Endothelial cell of umbilical vein (primary cell): ENCODE results near the gene DMD. TPM values are rescaled to one million over a fixed set of nuclear protein-coding genes. Genes with fewer than 3 reads are reported as not detected.

Experiments used
- BruUV-seq: library from RNA; stranded (reverse); fragments of 400-500 nt; replicated peaks from 2 replicates; lab custom pipeline; 2021; lab: Mats Ljungman, UMichigan
- CTCF ChIA-PET: fragments of 300-600, 350-600 bp; sonication (Branson Sonifier 250); formaldehyde crosslinking; loops from one replicate; lab custom pipeline; 2021; ENCODE audit warnings: antibody characterized with exemption, inconsistent platforms; lab: Charles Lee
- POLR2A ChIA-PET: fragments of 300-600, 350-600 bp; sonication (Branson Sonifier 250); formaldehyde crosslinking; loops from one replicate; lab custom pipeline; 2021; ENCODE audit warnings: antibody characterized with exemption, inconsistent platforms; lab: Charles Lee
- DNase-seq: peaks from one replicate; pipeline ENCODE4 v3.0.0-alpha.2; 2011; ENCODE audit warnings: low read depth, low spot score
- FAIRE-seq: peaks from 2 replicates; lab custom pipeline; 2011; peaks lifted over from hg19 to GRCh38; lab: Jason Lieb, UNC
- H2AFZ ChIP-seq: 2 replicates; pipeline ENCODE4 v1.6.0; 2012; ENCODE audit warnings: low read depth, low read length, control low read depth, inconsistent platforms
- H3K27ac ChIP-seq: 2 replicates; pipeline ENCODE4 v1.5.1; 2011; ENCODE audit warnings: low read depth, mild to moderate bottlenecking, control low read depth, low read length, moderate library complexity; ENCODE audit not compliant: insufficient read depth
- H3K27me3 ChIP-seq, 2 experiments: 2 replicates each; pipeline versions ENCODE4 v1.6.0 to v1.6.1; 2011; ENCODE audit warnings: low read length in 2 of 2, mixed read lengths in 1 of 2; ENCODE audit not compliant: control insufficient read depth in 2 of 2, insufficient read depth in 2 of 2
- H3K36me3 ChIP-seq, 2 experiments: 2 replicates in 1 of 2; 3 replicates in 1 of 2; pipeline ENCODE4 v1.5.1; 2011; ENCODE audit warnings: low read length in 2 of 2, mild to moderate bottlenecking in 1 of 2, moderate library complexity in 1 of 2; ENCODE audit not compliant: control insufficient read depth in 2 of 2, insufficient read depth in 2 of 2; ENCODE audit errors: extremely low read depth in 1 of 2
- H3K4me1 ChIP-seq: 3 replicates; pipeline ENCODE4 v1.5.1; 2011; ENCODE audit warnings: mild to moderate bottlenecking, low read length; ENCODE audit not compliant: control insufficient read depth, insufficient read depth; ENCODE audit errors: extremely low read depth
- H3K4me2 ChIP-seq: 2 replicates; pipeline ENCODE4 v1.6.1; 2011; ENCODE audit warnings: low read length, control low read depth, mixed read lengths; ENCODE audit not compliant: insufficient read depth
- H3K4me3 ChIP-seq, 3 experiments: fragments of 200-600 bp in 1 of 3; sonication (generic), shearing (Covaris generic) in 1 of 3; replicated peaks in 1 of 3; 2 replicates each; pipeline ENCODE4 v1.5.1; 2011 to 2016; ENCODE audit warnings: control low read depth in 3 of 3, low read length in 3 of 3, mild to moderate bottlenecking in 2 of 3, inconsistent platforms in 1 of 3, low read depth in 1 of 3, moderate library complexity in 1 of 3; ENCODE audit not compliant: insufficient read depth in 1 of 3
- H3K79me2 ChIP-seq: 2 replicates; pipeline ENCODE4 v1.6.0; 2012; ENCODE audit warnings: low read length, inconsistent platforms; ENCODE audit not compliant: control insufficient read depth, insufficient read depth
- H3K9ac ChIP-seq: replicated peaks from 2 replicates; pipeline ENCODE3; 2011; ENCODE audit warnings: low read length, control low read depth; ENCODE audit not compliant: insufficient read depth; ENCODE audit errors: extremely low read depth
- H3K9me1 ChIP-seq: replicated peaks from 3 replicates; pipeline ENCODE4 v1.6.0; 2011; ENCODE audit warnings: mild to moderate bottlenecking, low read length; ENCODE audit not compliant: control insufficient read depth, insufficient read depth; ENCODE audit errors: extremely low read depth
- H3K9me3 ChIP-seq: replicated peaks from 2 replicates; pipeline ENCODE4 v1.5.1; 2012; ENCODE audit warnings: low read length, inconsistent platforms; ENCODE audit not compliant: control insufficient read depth, insufficient read depth
- H4K20me1 ChIP-seq: replicated peaks from 2 replicates; pipeline ENCODE3; 2011; ENCODE audit warnings: mild to moderate bottlenecking, low read length; ENCODE audit not compliant: control insufficient read depth, insufficient read depth; ENCODE audit errors: extremely low read depth
- CTCF ChIP-seq, 2 donors: IDR thresholded peaks; 1 replicate in 1 of 2; 2 replicates in 1 of 2; pipeline ENCODE4 v1.5.1; 2011; ENCODE audit warnings: low read length in 2 of 2, mild to moderate bottlenecking in 2 of 2, moderate library complexity in 2 of 2, control low read depth in 1 of 2, inconsistent platforms in 1 of 2, low read depth in 1 of 2; ENCODE audit not compliant: insufficient read depth in 1 of 2; ENCODE audit errors: extremely low read depth in 1 of 2
- EZH2 ChIP-seq: IDR thresholded peaks from 2 replicates; pipeline ENCODE4 v1.6.1; 2012; ENCODE audit warnings: borderline replicate concordance, low read depth, mild to moderate bottlenecking, moderate library complexity, low read length, inconsistent platforms; ENCODE audit not compliant: severe bottlenecking
- FOS ChIP-seq: IDR thresholded peaks from 2 replicates; pipeline ENCODE4 v1.6.1; 2011; ENCODE audit warnings: mild to moderate bottlenecking, low read length, moderate library complexity, borderline replicate concordance; ENCODE audit not compliant: insufficient read depth
- GATA2 ChIP-seq: IDR thresholded peaks from 2 replicates; pipeline ENCODE4 v1.7.0; 2011; ENCODE audit warnings: low read depth, mild to moderate bottlenecking, moderate library complexity, mixed read lengths, low read length; ENCODE audit not compliant: insufficient read length, insufficient read depth
- JUN ChIP-seq: IDR thresholded peaks from 2 replicates; pipeline ENCODE4 v1.6.1; 2011; ENCODE audit warnings: borderline replicate concordance, low read depth; ENCODE audit not compliant: insufficient read length, insufficient read depth
- MAX ChIP-seq: IDR thresholded peaks from 2 replicates; pipeline ENCODE4 v1.6.1; 2011; ENCODE audit not compliant: insufficient read depth, insufficient read length
- MYC ChIP-seq: IDR thresholded peaks from one replicate; pipeline ENCODE4 v1.6.1; 2011; ENCODE audit warnings: mild to moderate bottlenecking, low read depth, low read length
- POLR2A ChIP-seq: IDR thresholded peaks from 2 replicates; pipeline ENCODE4 v1.6.1; 2012; ENCODE audit warnings: low read depth, mild to moderate bottlenecking, control low read depth, low read length
- POLR2AphosphoS5 ChIP-seq: IDR thresholded peaks from 2 replicates; pipeline ENCODE4 v1.6.1; 2012; ENCODE audit warnings: low read depth, mild to moderate bottlenecking, control low read depth, low read length, moderate library complexity; ENCODE audit not compliant: insufficient read depth
- dilution Hi-C: fragments of 300-500 bp; cut with MboI; formaldehyde crosslinking; loops from one replicate; pipeline ENCODE4 v1.15.0; 2019; ENCODE audit warnings: low sequenced_read_pairs; ENCODE audit not compliant: extremely low pct_ligation_motif_present
- intact Hi-C: fragments of 100-400 bp; cut with micrococcal nuclease; formaldehyde crosslinking; loops from one replicate; pipeline ENCODE4 v1.10.0; 2022
- polyA plus RNA-seq, 4 experiments: library from polyadenylated mRNA; depleted of rRNA in 3 of 4; stranded (reverse) in 3 of 4; unstranded in 1 of 4; fragments of >200 nt; gene quantifications; 2 replicates each; pipeline versions ENCODE4 v1.2.1 to v1.2.3, GENCODE V29; 2011 to 2012; ENCODE audit warnings: missing spikeins in 1 of 4
- total RNA-seq: library from RNA; stranded (reverse); gene quantifications from 2 replicates; pipeline ENCODE4 v1.2.3, GENCODE V29; 2021

DMD gene
- total and polyA plus RNA-seq, 2 donors (not counting 3 experiments of a cell fraction or from before 2014, with no cell fraction given): 7.3 to 9.0 TPM

- no peak overlapping the region for H3K4me2 ChIP-seq
- no peak overlapping the region for H2AFZ ChIP-seq
- intact Hi-C loops (no loop called here), dilution Hi-C loops (no loop called here)
- no peaks in the 10 kb centered on the region for H3K4me1 ChIP-seq
- no peak overlapping the region for H3K27ac ChIP-seq
- no peak overlapping the region for H3K9ac ChIP-seq
- DNase-seq: no peak
- H3K27me3 ChIP-seq: no peaks in the 10 kb centered on the region
- TF ChIP-seq FOS (no peak), MYC (no peak), POLR2AphosphoS5 (no peak), MAX (no peak), JUN (no peak), CTCF (IDR thresholded peaks at IDR 0.05; ENCODE audit: extremely low read depth in 1 of 2, insufficient read depth in 1 of 2, low read depth in 1 of 2, low read length in 2 of 2) (no peak)
- H3K36me3 ChIP-seq: no peaks in the 10 kb centered on the region
- no peaks in the 10 kb centered on the region for H4K20me1 ChIP-seq
- FAIRE-seq: no peak
- no peaks in the 10 kb centered on the region for H3K9me1 ChIP-seq
- no peaks in the 10 kb centered on the region for H3K9me3 ChIP-seq
- POLR2A ChIA-PET: no interaction called here
- CTCF ChIA-PET: no interaction called here
- BruUV-seq: no TSS peak
- H3K4me3 ChIP-seq: no peak overlapping the region
- H3K79me2 ChIP-seq: no peaks in the 10 kb centered on the region
Observed at GRCh38 chrX:32618154-32618553, 593.2 kb downstream of the DMD start.

- H2AFZ ChIP-seq: no peak overlapping the region
- H4K20me1 ChIP-seq: no peaks in the 10 kb centered on the region
- no peak overlapping the region for H3K9ac ChIP-seq
- dilution Hi-C loops: no loop called here
- H3K4me3 ChIP-seq: no peak overlapping the region
- BruUV-seq: no TSS peak
- no peak overlapping the region for H3K4me2 ChIP-seq
- H3K27me3 ChIP-seq: no peaks in the 10 kb centered on the region
- POLR2A ChIA-PET: no interaction called here
- H3K4me1 ChIP-seq: no peaks in the 10 kb centered on the region
- no peaks in the 10 kb centered on the region for H3K9me1 ChIP-seq
- H3K36me3 ChIP-seq: no peaks in the 10 kb centered on the region
- no peaks in the 10 kb centered on the region for H3K9me3 ChIP-seq
- no peak for FAIRE-seq
- no peak for TF ChIP-seq JUN
- TF ChIP-seq GATA2: no peak
- TF ChIP-seq MAX: no peak
- TF ChIP-seq POLR2A: no peak
- no peak for TF ChIP-seq MYC
- TF ChIP-seq POLR2AphosphoS5: no peak
- TF ChIP-seq CTCF (IDR thresholded peaks at IDR 0.05; ENCODE audit: extremely low read depth in 1 of 2, insufficient read depth in 1 of 2, low read depth in 1 of 2, low read length in 2 of 2): no peak
- no peak for TF ChIP-seq EZH2
- TF ChIP-seq FOS: no peak
- intact Hi-C loops: no loop called here
- DNase-seq: no peak
- CTCF ChIA-PET: no interaction called here
- no peaks in the 10 kb centered on the region for H3K79me2 ChIP-seq
- no peak overlapping the region for H3K27ac ChIP-seq
Observed at GRCh38 chrX:32614707-32615106, 596.6 kb downstream of the DMD start.
